H1 (cell line): ENCODE results near the gene DELE1. TPM values are rescaled to one million over a fixed set of nuclear protein-coding genes. Genes with fewer than 3 reads are reported as not detected.

ENCODE experiments used
- CTCF ChIA-PET: fragments of 300-600 bp; sonication (Branson Sonifier 250); formaldehyde crosslinking; loops from one replicate; lab custom pipeline; 2021; ENCODE audit not compliant: partially characterized antibody; lab: Charles Lee
- POLR2A ChIA-PET: fragments of 300-600 bp; sonication (Branson Sonifier 250); formaldehyde crosslinking; loops from one replicate; lab custom pipeline; 2021; ENCODE audit warnings: inconsistent platforms; ENCODE audit not compliant: partially characterized antibody; lab: Charles Lee
- DNase-seq, 2 experiments: peaks; one replicate each; pipeline versions ENCODE4 v3.0.0 to v3.0.0-alpha.2; 2010 to 2022; ENCODE audit warnings: low spot score in 2 of 2, low read depth in 1 of 2, mixed read lengths in 1 of 2
- FAIRE-seq: peaks from 2 replicates; lab custom pipeline; 2011; peaks lifted over from hg19 to GRCh38; lab: Jason Lieb, UNC
- H2AFZ ChIP-seq: 2 replicates; pipeline ENCODE4 v1.8.1; 2012; ENCODE audit warnings: low read length, inconsistent platforms
- H2AK5ac ChIP-seq: 2 replicates; pipeline ENCODE4 v1.6.1; 2013; ENCODE audit warnings: low read depth, low read length
- H2BK120ac ChIP-seq: replicated peaks from 2 replicates; pipeline ENCODE3; 2013; ENCODE audit warnings: low read depth, low read length, inconsistent platforms
- H2BK12ac ChIP-seq: 2 replicates; pipeline ENCODE4 v1.6.1; 2013; ENCODE audit warnings: low read depth, low read length
- H2BK15ac ChIP-seq: 2 replicates; pipeline ENCODE4 v1.6.1; 2013; ENCODE audit warnings: low read length
- H2BK20ac ChIP-seq: 2 replicates; pipeline ENCODE4 v1.6.1; 2013; ENCODE audit warnings: low read length
- H2BK5ac ChIP-seq: 2 replicates; pipeline ENCODE4 v1.6.1; 2013; ENCODE audit warnings: low read depth, low read length
- H3K14ac ChIP-seq: 2 replicates; pipeline ENCODE4 v1.6.1; 2013; ENCODE audit warnings: inconsistent platforms; ENCODE audit not compliant: insufficient read length
- H3K18ac ChIP-seq: 2 replicates; pipeline ENCODE4 v1.6.1; 2013; ENCODE audit warnings: low read length; ENCODE audit errors: extremely low read depth
- H3K23ac ChIP-seq: 2 replicates; pipeline ENCODE4 v1.6.1; 2013; ENCODE audit warnings: inconsistent platforms; ENCODE audit not compliant: insufficient read length
- H3K23me2 ChIP-seq: 2 replicates; pipeline ENCODE4 v1.6.1; 2013; ENCODE audit warnings: low read depth, low read length
- H3K27ac ChIP-seq: 2 replicates; pipeline ENCODE4 v1.6.1; 2011; ENCODE audit warnings: low read depth, low read length, inconsistent platforms
- H3K27me3 ChIP-seq, 4 experiments: replicated peaks in 1 of 4; 1 replicate in 1 of 4; 2 replicates in 3 of 4; pipeline versions ENCODE4 v1.6.1 to v1.8.1; 2011 to 2013; ENCODE audit warnings: low read length in 3 of 4, mild to moderate bottlenecking in 3 of 4, inconsistent platforms in 2 of 4, mixed read lengths in 2 of 4, moderate library complexity in 1 of 4; ENCODE audit not compliant: control insufficient read depth in 3 of 4, insufficient read depth in 3 of 4; ENCODE audit errors: extremely low read depth in 1 of 4
- H3K36me3 ChIP-seq, 4 experiments: 2 replicates each; pipeline versions ENCODE4 v1.6.1 to v1.8.1; 2011 to 2013; ENCODE audit warnings: mild to moderate bottlenecking in 4 of 4, low read length in 3 of 4, moderate library complexity in 2 of 4, control low read depth in 1 of 4, inconsistent platforms in 1 of 4; ENCODE audit not compliant: insufficient read depth in 4 of 4, control insufficient read depth in 2 of 4
- H3K4ac ChIP-seq: replicated peaks from 2 replicates; pipeline ENCODE3; 2013; ENCODE audit warnings: low read length, low read depth, mixed read lengths, inconsistent platforms; ENCODE audit not compliant: insufficient read length
- H3K4me1 ChIP-seq, 4 experiments: replicated peaks in 1 of 4; 1 replicate in 1 of 4; 2 replicates in 3 of 4; pipeline versions ENCODE4 v1.6.1 to v1.8.1; 2011 to 2013; ENCODE audit warnings: low read length in 3 of 4, inconsistent platforms in 2 of 4, mixed read lengths in 1 of 4; ENCODE audit not compliant: insufficient read depth in 4 of 4, control insufficient read depth in 3 of 4
- H3K4me2 ChIP-seq, 2 experiments: 2 replicates each; pipeline versions ENCODE4 v1.6.1 to v1.8.1; 2011 to 2013; ENCODE audit warnings: low read depth in 2 of 2, low read length in 2 of 2, control low read depth in 1 of 2, inconsistent platforms in 1 of 2, mild to moderate bottlenecking in 1 of 2; ENCODE audit not compliant: insufficient read depth in 1 of 2
- H3K4me3 ChIP-seq, 4 experiments: fragments of 200-600, 300-600 bp in 1 of 4; sonication (generic), shearing (Covaris generic), sonication (Bioruptor Twin) in 1 of 4; 2 replicates each; pipeline versions ENCODE4 v1.5.1 to v1.8.1; 2011 to 2016; ENCODE audit warnings: low read length in 4 of 4, low read depth in 3 of 4, control low read depth in 2 of 4, inconsistent platforms in 2 of 4, mild to moderate bottlenecking in 2 of 4, mixed read lengths in 1 of 4, moderate library complexity in 1 of 4; ENCODE audit not compliant: insufficient read depth in 2 of 4; ENCODE audit errors: extremely low read depth in 1 of 4
- H3K56ac ChIP-seq: replicated peaks from 2 replicates; pipeline ENCODE3; 2013; ENCODE audit warnings: low read depth, mild to moderate bottlenecking, mixed read lengths, low read length, inconsistent platforms; ENCODE audit not compliant: insufficient read length
- H3K79me1 ChIP-seq: 2 replicates; pipeline ENCODE4 v1.6.1; 2013; ENCODE audit warnings: low read depth, low read length, control low read depth
- H3K79me2 ChIP-seq, 2 experiments: 2 replicates each; pipeline versions ENCODE4 v1.6.1 to v1.8.1; 2012 to 2013; ENCODE audit warnings: low read length in 2 of 2, mild to moderate bottlenecking in 2 of 2, inconsistent platforms in 1 of 2; ENCODE audit not compliant: insufficient read depth in 2 of 2, control insufficient read depth in 1 of 2
- H3K9ac ChIP-seq, 4 experiments: replicated peaks in 1 of 4; 1 replicate in 1 of 4; 2 replicates in 3 of 4; pipeline versions ENCODE4 v1.6.1 to v1.8.1; 2011 to 2013; ENCODE audit warnings: low read depth in 3 of 4, low read length in 3 of 4, control low read depth in 2 of 4, mild to moderate bottlenecking in 2 of 4, moderate library complexity in 2 of 4, inconsistent platforms in 1 of 4; ENCODE audit errors: extremely low read depth in 1 of 4
- H3K9me3 ChIP-seq, 2 experiments: 2 replicates each; pipeline versions ENCODE4 v1.6.1 to v1.8.1; 2012 to 2013; ENCODE audit warnings: mild to moderate bottlenecking in 2 of 2, moderate library complexity in 2 of 2, control low read depth in 1 of 2, inconsistent platforms in 1 of 2, low read depth in 1 of 2, low read length in 1 of 2, mixed read lengths in 1 of 2; ENCODE audit not compliant: insufficient read depth in 2 of 2
- H4K20me1 ChIP-seq, 2 experiments: replicated peaks in 1 of 2; 2 replicates each; pipeline versions ENCODE3 to v1.8.1; 2011 to 2013; ENCODE audit warnings: inconsistent platforms in 2 of 2, low read length in 2 of 2, mild to moderate bottlenecking in 1 of 2; ENCODE audit not compliant: insufficient read depth in 2 of 2, control insufficient read depth in 1 of 2
- H4K5ac ChIP-seq: 2 replicates; pipeline ENCODE4 v1.6.1; 2013; ENCODE audit warnings: low read length, low read depth, mixed read lengths, inconsistent platforms; ENCODE audit not compliant: insufficient read length
- H4K8ac ChIP-seq: 2 replicates; pipeline ENCODE4 v1.8.0; 2013; ENCODE audit warnings: mild to moderate bottlenecking, moderate library complexity, low read length, inconsistent platforms; ENCODE audit not compliant: insufficient read depth; ENCODE audit errors: extremely low read depth
- H4K91ac ChIP-seq: replicated peaks from 2 replicates; pipeline ENCODE3; 2013; ENCODE audit warnings: low read length, mixed read lengths, inconsistent platforms; ENCODE audit not compliant: insufficient read length
- ATF3 ChIP-seq: IDR thresholded peaks from 2 replicates; pipeline ENCODE4 v1.6.1; 2011; ENCODE audit warnings: low read depth, mild to moderate bottlenecking, low read length; ENCODE audit not compliant: insufficient read depth
- EGR1 ChIP-seq: IDR thresholded peaks from 2 replicates; pipeline ENCODE4 v1.6.1; 2011; ENCODE audit warnings: low read depth, low read length, borderline replicate concordance
- KDM5A ChIP-seq: fragments of 200-600 bp; IDR thresholded peaks from 2 replicates; pipeline ENCODE4 v1.7.1; 2012; ENCODE audit warnings: mild to moderate bottlenecking, low read length, inconsistent platforms, mixed read lengths
- TAF1 ChIP-seq: IDR thresholded peaks from 2 replicates; pipeline ENCODE4 v1.6.1; 2011; ENCODE audit warnings: mild to moderate bottlenecking, low read depth, low read length
- whole genome bisulfite sequencing, 2 experiments: shearing (Covaris generic) in 1 of 2; methylation state at CpG; one replicate each; pipeline versions ENCODE4 v1.1.6 to v1.1.7; 2013 to 2015; ENCODE audit warnings: low lambda C conversion rate in 2 of 2, mixed read lengths in 2 of 2, inconsistent platforms in 1 of 2, low coverage in 1 of 2, missing lambda C conversion rate in 1 of 2; ENCODE audit not compliant: insufficient replicate concordance in 2 of 2, insufficient coverage in 1 of 2, insufficient read length in 1 of 2; ENCODE audit errors: extremely low coverage in 1 of 2, missing lambda C conversion rate in 1 of 2; 5-methylcytosine and 5-hydroxymethylcytosine counted together
- polyA plus RNA-seq, 7 experiments: library from polyadenylated mRNA; depleted of rRNA in 3 of 7; stranded (reverse) in 5 of 7; unstranded in 2 of 7; fragments of >200 nt in 5 of 7; fragments of 200-250 nt in 2 of 7; gene quantifications; 1 replicate in 5 of 7; 2 replicates in 1 of 7; 4 replicates in 1 of 7; pipeline versions ENCODE4 v1.2.1 to v1.2.3, GENCODE V29; 2011 to 2013; ENCODE audit warnings: missing spikeins in 2 of 7, mixed read lengths in 2 of 7
- total RNA-seq: library from RNA; stranded (reverse); fragmentation: NEBNext Ultra II Directional; extraction: Animal tissue kit (Norgen Biotek cat#: 25700); gene quantifications from 2 replicates; pipeline ENCODE4 v1.2.1, GENCODE V29; 2021

DELE1 gene
- total and polyA plus RNA-seq, 2 of the 8 experiments (the other 6 are each of a cell fraction or from before 2014, with no cell fraction given) = 61.4 to 114 TPM

GRCh38 chr5:141950207-141951005 lies 26.7 kb downstream of the DELE1 start:
- 87% methylated on average over 3 of the region's 3 CpGs; no CpG with 5 or more reads in 1 of the 2 experiments for WGBS, 2 experiments
- Histone ChIP-seq H2BK12ac (no peak overlapping the region), H3K27ac (no peak overlapping the region), H3K4me2 (no peak overlapping the region), H3K36me3 (no peaks in the 10 kb centered on the region), H3K9ac (no peak overlapping the region), H3K18ac (no peak overlapping the region), H2BK5ac (no peak overlapping the region), H3K14ac (no peak overlapping the region), H2BK120ac (no peak overlapping the region), H3K9me3 (no peaks in the 10 kb centered on the region), H2BK20ac (no peak overlapping the region), H3K56ac (no peak overlapping the region), H4K5ac (no peak overlapping the region), H4K20me1 (no peaks in the 10 kb centered on the region), H3K4me1 (peaks cover 0 to 7% (median 5%) of the 10 kb centered on the region in 4 experiments; a peak in 4 of 7 replicates), H3K79me1 (no peaks in the 10 kb centered on the region), H3K23me2 (no peaks in the 10 kb centered on the region), H3K79me2 (no peaks in the 10 kb centered on the region), H3K4me3 (no peak overlapping the region), H2AK5ac (no peak overlapping the region), H3K4ac (no peak overlapping the region), H3K23ac (no peak overlapping the region), H2BK15ac (no peak overlapping the region), H2AFZ (no peak overlapping the region), H3K27me3 (no peaks in the 10 kb centered on the region; a peak in 1 of 7 replicates), H4K8ac (no peak overlapping the region), H4K91ac (no peak overlapping the region)
- TF ChIP-seq TAF1 (no peak), EGR1 (no peak), ATF3 (no peak), KDM5A (no peak)
- ChIA-PET CTCF (interaction anchor here (0.7 to 13.3 kb wide), 26 partner anchors 10 to 471 kb away, joined by 3 to 324 read pairs (median 4); partner anchors contain the start of genes DELE1 and RNF14), POLR2A (interaction anchor here (0.7 to 2.3 kb wide), 4 partner anchors 8 to 267 kb away, joined by 3 to 4 read pairs (median 3); partner anchors contain the start of gene RNF14)
- FAIRE-seq (no peak), DNase-seq (no peak)
